GM08714 (cell line): Measurements from ENCODE around the gene ZNF182.
"Not testable (repeated sequence)": the region's sequence is repeated elsewhere in the genome, so short reads cannot be mapped to it uniquely, and the experiment has no call there.

Source experiments
- H3K4me3 ChIP-seq: fragments of 200-500 bp; sonication (Bioruptor generic); 2 replicates; pipeline ENCODE4 v1.5.1; 2014; ENCODE audit warnings: mild to moderate bottlenecking, low read length, inconsistent platforms
- ZNF274 ChIP-seq: IDR thresholded peaks from 2 replicates; pipeline ENCODE4 v1.6.1; 2012; ENCODE audit warnings: mild to moderate bottlenecking, low read depth, low read length

ZNF182 gene

GRCh38 chrX:47941423-47941822 lies 62.4 kb downstream of the ZNF182 start:
- no peak overlapping the region for H3K4me3 ChIP-seq
- TF ChIP-seq ZNF274 = no peak

DNA sequence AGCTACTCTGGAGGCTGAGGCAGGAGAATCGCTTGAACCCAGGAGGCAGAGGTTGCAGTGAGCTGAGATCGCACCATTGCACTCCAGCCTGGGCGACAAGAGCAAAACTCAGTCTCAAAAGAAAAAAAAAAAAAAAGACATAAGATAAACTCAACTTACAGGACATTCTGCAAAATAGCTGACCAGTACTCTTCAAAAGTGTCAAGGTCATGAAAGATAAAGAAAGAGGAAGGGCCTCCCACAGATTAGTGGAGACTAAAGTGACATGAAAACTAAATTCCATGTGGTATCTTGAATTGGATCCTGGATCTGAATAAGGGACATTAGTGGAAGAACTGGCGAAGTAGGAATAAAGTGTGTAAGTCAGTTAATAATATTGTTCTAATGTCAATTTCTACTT lies 63.3 kb downstream of the ZNF182 start:
- TF ChIP-seq ZNF274 = no peak
- H3K4me3 ChIP-seq = no peak overlapping the region

GRCh38 chrX:47936940-47937317 lies 66.9 kb downstream of the ZNF182 start:
- no peak for TF ChIP-seq ZNF274
- H3K4me3 ChIP-seq = no peak overlapping the region; the same call in 1 of the 2 replicates

DNA sequence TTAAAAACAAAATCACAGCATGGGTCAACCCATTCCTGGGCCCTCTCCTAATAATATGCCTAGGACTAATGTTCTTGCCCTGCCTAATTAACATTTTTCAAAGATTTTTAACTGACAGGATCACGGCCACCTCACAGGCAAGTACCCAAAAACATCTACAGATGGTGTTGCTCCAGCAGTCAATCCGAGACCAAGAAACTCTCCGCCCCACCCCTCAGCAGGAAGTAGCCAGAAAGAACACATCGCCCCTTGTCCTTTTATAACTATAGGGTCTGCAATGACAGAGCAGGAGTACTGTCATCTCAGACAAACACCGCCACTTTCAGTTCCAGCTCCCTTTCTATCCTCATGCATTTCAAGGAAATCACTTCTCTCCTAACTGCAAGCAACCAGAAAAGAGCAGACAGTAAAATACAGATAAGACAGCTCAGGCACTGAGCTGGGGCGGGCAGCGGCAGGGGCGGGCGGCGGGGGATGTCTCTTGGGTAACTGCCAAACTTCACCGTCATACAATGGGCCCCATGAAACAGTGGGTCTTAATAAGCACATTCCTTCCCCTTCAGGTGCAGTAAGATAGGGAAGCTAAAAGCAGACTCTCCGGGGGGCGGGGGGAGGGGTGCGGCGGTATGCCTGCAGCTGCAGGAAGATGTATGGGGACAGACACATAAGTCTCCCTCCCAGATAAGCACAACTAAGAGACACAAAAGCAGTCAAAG lies 67.4 kb downstream of the ZNF182 start:
- H3K4me3 ChIP-seq = peak overlapping the region; percentile 40; the same call in 1 of the 2 replicates
- no peak for TF ChIP-seq ZNF274

GRCh38 chrX:47933946-47934345 lies 69.8 kb downstream of the ZNF182 start:
- no peak overlapping the region for H3K4me3 ChIP-seq
- TF ChIP-seq ZNF274 = no peak

DNA sequence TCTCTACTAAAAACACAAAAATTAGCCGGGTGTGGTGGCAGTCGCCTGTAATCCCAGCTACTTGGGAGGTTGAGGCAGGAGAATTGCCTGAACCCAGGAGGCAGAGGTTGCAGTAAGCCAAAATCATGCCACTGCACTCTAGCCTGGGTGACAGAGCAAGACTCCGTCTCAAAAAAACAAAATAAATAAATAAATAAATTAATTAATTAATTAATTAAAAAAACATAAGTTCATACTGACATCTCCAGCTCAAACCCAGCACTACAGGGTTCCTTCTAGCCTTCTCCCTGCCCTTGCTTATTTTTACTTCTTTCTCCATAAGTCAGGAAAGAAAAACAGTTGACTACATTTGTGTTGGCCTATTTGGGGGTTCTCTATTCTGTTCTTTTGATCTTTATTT lies 71.8 kb downstream of the ZNF182 start:
- not testable (repeated sequence) for H3K4me3 ChIP-seq

DNA sequence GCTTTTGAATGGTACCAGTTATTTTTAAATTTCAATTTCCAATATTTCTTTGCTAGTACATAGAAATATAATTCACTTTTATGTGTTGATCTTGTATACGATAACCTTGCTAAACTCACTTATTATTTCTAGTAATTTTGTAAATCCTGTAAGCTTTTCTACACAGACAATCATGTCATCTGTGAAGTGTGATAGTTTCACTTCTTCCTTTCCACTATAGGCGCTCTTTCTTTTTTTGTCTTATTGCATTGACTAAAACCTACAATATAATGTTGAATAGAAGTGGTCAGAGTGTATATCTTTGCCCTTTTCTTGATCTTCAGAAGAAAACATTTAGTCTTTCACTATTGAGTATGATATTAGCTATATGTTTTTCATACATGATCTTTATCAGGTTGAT lies 76.6 kb downstream of the ZNF182 start:
- H3K4me3 ChIP-seq = no peak overlapping the region
- no peak for TF ChIP-seq ZNF274
